AG09309 (cell line): ENCODE measurements around the gene AGGF1.
A peak's percentile ranks its signal among the peaks of the same experiment; 100 is the strongest.

Source experiments
- DNase-seq: peaks from one replicate; pipeline ENCODE4 v3.0.0-alpha.2; 2010; ENCODE audit warnings: low read depth
- H3K4me3 ChIP-seq: 2 replicates; pipeline ENCODE4 v1.5.1; 2011; ENCODE audit warnings: mild to moderate bottlenecking, low read depth, low read length, moderate library complexity; ENCODE audit not compliant: control insufficient read depth
- TF ChIP-seq, protein P1 (sequence below): IDR thresholded peaks from 2 replicates; pipeline ENCODE4 v1.5.1; 2011; ENCODE audit warnings: mild to moderate bottlenecking, low read depth, low read length, inconsistent platforms; ENCODE audit not compliant: insufficient read depth, control insufficient read depth; ENCODE audit errors: missing control alignments

Gene AGGF1

DNA sequence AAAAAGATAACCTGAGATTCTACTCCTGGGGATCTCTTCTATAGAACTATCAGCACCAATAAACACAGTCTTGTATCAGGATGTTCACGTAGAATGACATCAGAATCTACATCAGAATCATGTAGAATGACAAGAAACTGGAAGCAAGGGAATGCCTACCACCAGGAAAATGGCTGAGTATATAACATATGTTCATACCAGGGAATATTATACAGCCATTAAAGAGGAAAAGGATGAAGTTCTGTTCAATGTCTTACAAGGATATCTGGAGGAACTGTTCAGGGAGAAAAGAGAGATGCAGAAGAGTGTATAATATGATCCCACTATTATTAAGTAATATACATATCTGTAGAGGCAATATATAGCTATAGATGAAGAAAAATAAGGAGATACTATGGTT is 52.1 kb downstream of the AGGF1 start:
- H3K4me3 ChIP-seq: no peak overlapping the region
- TF ChIP-seq, protein P1, sequence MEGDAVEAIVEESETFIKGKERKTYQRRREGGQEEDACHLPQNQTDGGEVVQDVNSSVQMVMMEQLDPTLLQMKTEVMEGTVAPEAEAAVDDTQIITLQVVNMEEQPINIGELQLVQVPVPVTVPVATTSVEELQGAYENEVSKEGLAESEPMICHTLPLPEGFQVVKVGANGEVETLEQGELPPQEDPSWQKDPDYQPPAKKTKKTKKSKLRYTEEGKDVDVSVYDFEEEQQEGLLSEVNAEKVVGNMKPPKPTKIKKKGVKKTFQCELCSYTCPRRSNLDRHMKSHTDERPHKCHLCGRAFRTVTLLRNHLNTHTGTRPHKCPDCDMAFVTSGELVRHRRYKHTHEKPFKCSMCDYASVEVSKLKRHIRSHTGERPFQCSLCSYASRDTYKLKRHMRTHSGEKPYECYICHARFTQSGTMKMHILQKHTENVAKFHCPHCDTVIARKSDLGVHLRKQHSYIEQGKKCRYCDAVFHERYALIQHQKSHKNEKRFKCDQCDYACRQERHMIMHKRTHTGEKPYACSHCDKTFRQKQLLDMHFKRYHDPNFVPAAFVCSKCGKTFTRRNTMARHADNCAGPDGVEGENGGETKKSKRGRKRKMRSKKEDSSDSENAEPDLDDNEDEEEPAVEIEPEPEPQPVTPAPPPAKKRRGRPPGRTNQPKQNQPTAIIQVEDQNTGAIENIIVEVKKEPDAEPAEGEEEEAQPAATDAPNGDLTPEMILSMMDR: no peak
- DNase-seq: no peak

DNA sequence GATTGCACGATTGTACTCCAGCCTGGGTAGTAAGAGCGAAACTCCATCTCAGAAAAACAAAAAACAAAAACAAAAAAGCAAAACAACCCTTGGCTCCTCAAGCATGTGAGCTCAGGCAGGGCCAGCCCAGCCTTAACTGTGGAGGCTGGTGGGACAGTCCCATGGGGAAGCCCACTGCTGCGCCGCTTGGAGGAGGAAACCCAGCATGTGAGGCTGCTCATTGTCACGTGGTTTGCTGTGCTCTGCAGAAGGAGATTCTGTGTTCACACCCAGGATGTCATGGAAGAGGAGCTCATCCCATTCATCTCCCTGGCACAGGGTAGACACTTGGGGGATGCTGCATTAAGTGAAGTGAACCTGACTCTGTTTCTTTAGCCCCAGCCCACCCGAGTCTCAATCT is 52.9 kb downstream of the AGGF1 start:
- TF ChIP-seq, protein P1: no peak
- no peak for DNase-seq

DNA sequence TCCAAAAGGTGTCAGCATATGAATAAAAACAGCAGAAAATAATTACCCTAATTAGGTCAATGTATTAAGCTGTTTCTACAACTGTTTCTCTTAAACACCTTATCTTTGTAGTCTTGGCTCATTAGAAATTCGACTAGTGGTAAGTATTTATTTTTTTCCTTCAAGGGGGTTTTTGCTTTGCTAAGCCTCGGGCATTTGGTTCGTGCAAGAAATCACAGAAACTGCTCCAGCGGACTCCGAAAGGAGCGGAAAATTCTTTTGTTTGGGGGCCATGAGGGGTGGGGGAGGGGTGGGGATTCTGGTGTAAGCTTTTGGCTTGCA is 56.1 kb downstream of the AGGF1 start:
- TF ChIP-seq, protein P1: no peak
- peak overlapping the region; percentile 58 for H3K4me3 ChIP-seq
- no peak for DNase-seq

More for the DNA sequence above, 52.9 kb downstream of the AGGF1 start:
- H3K4me3 ChIP-seq: no peak overlapping the region

DNA sequence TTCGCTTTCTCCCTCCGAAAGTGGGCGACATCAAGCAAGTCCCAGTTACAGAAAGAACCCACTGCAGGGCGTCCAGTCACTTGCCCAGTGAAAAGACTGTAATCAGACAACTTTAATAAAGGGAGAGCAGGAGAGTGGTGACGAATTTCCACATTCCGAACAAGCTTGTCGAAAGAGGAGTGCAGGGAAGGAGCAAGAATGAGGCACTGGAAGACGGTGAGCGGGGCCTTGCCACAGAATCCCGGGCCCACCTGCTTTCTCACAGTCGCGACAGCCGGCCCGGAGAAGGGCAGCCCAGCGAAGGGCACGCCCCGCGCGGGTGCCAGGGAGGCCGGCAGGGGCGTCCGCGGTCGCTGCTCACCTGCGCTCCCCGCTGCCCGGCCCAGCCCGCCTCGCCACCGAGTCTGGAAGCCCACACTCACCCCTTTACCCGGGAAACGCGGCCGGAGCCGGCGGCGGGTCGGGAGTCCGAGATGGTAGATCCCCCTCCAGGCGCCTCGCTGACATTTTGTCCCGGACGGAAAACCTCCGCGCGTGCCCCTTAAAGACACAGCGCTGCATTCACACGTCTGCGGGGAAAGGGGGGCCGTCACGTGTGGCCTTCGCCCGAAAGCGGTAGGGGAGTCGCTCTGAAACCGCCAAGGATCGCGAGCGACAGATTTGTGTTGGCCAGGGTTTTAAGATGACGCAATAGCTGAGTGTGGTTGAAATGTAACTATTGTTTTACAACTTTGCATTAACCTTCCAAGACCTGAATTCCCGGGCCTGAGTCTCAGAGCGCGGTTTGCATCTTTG is 56.7 kb downstream of the AGGF1 start, which contains the start of gene ZBED3:
ZBED3 (minus strand) TSS at position 597 of the 795 bp plus-strand sequence. CDS start 9,407 bp downstream, outside the sequence.
- peak; percentile 44 for DNase-seq
- peak within 1 kb of the TSS; percentile 58 for H3K4me3 ChIP-seq
- TF ChIP-seq, protein P1: peak; percentile 17

DNA sequence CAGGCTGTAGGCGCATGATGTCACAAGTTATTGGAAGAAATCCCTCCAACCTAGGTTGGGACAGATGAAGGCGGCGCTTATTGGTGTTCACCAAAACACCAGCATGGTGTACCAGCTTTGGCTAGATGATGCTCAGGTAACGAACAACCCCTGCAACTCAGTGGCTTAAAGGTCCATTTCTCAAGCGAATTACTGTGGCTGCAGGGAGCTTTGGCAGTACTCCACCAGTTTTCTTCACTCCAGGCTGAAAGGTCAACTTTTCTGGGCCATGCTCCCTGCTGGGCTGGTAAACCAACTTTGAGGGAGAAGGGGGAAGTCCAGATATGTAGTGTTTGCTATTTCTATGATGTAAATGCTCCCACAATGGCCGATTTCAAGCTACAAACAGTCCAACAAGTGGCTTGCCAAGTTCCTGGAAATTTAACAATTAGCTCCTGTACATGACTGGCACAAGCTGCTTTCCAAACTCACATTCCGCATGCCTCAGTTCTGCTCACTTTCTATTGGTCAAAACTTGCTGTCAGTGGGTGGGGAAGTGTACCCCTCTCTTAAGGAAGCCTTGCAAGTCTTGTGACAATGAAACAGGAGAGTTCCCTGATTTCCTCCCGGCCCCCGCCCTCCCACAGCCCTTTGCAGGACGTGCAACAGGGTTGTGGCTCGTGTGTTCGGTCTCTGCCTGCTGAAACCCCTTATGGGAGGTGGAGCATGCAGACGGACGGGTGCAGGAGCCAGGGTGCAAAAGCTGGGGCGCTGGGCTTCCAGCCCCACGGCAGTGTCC is 57.5 kb downstream of the AGGF1 start:
- DNase-seq: no peak
- peak overlapping the region; percentile 58 for H3K4me3 ChIP-seq
- TF ChIP-seq, protein P1: no peak

DNA sequence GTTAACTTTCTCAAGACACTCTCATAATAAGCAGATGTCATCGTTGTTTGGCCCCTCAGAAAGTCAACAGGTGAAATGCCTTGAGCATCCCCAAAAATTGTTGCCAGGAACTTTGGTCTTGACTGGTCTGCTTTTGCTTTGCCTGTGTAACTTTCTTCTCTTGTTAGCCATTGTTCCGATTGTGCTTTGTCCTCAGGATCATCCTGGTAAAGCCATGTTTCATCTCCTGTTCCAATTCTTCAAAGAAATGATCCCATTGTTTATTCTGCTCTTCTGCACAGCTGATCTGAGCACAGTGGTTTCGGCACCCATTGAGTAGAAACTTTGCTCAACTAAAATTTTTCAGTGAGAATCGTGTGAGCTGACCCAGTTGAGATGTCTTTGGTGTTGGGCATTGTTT is 65.0 kb downstream of the AGGF1 start:
- H3K4me3 ChIP-seq: no peak overlapping the region
- TF ChIP-seq, protein P1: no peak
- DNase-seq: no peak
